Inferior parietal cortex (tissue), 1 donor: ENCODE measurements around the gene KDELR3.

Experiments
- DNase-seq: peaks from one replicate; pipeline ENCODE4 v3.0.0-alpha.2; 2016; ENCODE audit errors: extremely low spot score

The KDELR3 gene

DNA sequence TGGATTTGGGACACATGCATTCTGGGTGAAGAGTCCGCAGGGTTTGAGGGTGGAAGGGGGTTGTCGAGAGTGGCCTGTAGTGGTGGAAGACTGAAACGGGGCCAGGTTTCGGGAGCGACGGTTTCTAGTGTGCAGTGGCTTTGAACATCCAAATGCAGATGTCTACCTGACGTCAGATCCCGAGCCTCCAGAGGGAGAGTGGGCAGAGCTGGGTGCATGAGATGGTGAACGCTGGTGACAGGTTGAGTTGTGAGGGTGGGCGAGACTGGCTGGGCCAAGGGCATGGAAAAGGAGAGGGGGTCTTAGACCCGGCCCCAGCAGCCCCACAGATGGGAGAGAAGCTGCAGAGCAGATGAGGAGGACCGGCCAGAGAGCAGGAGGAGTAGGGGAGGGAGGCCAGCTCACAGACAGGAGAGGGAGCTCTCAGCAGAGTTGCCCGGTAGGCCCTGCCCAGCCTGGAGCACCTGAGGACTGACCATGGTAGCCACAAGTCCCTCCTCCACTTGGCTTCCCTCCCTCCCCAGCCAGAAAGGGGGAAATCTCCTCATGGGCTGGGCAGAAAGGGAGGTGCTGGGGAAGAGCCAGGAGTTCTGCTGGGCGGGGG is 27.0 kb upstream of the KDELR3 start:
- DNase-seq: no peak

DNA sequence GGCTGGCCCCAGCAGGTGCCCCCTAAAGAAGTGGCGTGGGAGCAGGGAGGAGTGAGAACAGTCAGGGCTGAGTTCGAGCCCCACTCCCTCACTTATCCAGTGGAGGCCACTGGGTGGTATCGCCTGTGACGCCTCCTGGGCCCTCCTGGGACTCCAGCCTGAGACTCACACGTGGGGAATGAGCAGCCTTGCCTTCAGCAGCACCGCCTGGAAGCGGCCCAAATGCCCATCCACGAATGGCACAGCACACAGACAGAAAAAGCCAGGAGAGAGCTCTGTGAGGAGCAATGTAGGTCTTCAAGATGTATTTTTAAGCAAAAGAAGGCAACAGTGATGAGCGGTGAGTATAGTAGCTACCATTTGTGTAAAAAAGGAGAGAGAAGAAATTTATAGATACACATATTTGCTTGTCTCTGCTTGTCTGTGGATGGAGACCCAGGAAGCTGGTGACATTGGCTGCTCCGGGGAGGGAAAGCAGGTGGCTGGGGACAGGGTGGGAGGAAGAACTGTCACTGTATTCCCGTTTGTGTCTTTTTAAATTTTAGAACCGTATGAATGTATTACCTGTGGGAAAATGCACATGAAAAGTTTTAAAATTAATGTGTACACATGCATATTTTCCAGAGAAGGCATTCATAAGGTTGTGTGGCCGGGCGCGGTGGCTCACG is 26.1 kb upstream of the KDELR3 start:
- no peak for DNase-seq

DNA sequence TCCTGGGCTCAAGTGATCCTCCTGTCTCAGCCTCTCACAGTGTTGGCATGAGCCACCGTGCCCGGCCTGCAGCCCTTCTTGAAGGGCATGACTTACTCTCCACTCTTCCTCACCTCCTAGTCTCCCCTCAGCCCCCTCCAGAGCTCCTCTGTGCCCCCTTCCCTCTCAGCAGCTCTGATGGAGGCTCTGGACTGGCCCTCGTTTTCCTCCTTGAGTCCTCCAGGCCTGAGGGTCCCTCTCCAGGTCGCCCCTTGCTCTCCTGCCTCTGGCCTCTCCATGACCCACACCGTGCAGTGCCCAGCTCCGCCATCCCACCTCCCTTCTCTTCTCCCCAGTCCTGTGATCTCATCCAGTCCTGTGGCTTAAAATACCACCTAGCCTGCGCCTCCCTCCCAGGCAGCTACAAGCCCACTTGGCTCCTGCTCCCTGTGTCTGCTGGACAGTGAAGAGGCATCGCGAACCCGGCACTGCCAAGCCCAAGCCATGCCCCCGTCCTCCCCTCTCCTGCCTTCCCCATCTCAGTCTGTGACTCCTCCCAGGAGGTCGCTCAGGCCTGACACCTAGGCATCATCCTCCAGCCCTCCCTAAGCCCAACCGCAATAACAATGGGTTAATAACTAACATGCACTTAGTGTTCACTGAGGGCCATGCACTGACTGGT is 24.8 kb upstream of the KDELR3 start:
- no peak for DNase-seq

GRCh38 chr22:38443628-38444521 is 24.0 kb upstream of the KDELR3 start:
- DNase-seq: no peak

DNA sequence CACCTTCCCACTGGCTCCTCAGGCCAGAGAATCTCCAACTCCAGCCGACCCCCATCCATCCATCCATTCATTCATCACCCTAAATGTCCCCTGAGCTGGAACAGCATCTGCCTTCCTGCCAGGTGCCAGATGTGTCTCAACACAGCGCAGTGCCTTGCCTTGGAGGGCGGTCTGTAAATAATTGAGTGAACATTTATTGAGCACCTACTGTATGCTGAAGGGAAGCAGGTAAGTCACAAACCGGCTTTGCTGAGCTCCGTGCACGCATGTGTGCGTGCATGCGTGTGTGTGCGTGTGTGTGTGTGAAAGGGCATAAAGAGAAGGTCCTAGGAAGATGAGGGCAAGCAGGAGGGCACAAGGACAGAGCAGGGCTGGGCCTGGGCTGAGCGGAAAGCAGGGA is 23.1 kb upstream of the KDELR3 start:
- no peak for DNase-seq

GRCh38 chr22:38446018-38446601 is 21.8 kb upstream of the KDELR3 start:
- no peak for DNase-seq

GRCh38 chr22:38448945-38449745 is 18.8 kb upstream of the KDELR3 start:
- DNase-seq: no peak

GRCh38 chr22:38449776-38450175 is 18.1 kb upstream of the KDELR3 start:
- no peak for DNase-seq

GRCh38 chr22:38450234-38450797 is 17.6 kb upstream of the KDELR3 start:
- DNase-seq: no peak

GRCh38 chr22:38451404-38451803 is 16.5 kb upstream of the KDELR3 start:
- no peak for DNase-seq

DNA sequence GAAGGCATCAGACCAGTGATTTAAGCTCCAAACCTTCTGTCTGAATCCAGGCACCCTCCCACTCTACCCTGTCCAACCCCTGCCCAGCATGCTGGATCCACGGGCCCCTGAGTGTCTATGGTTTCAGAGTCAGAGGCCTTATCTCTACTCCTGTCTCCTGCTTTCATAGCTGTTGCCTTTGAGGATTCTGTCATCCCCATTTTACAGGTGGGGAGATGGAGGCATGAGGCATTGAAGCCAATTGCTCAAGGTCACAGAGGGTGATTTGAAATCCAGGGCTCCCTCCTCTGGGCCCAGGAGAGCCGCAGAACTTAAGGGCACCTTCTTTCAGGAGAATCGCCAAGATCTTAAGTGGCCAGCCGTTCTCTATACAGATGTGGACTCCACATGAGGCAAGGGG is 16.0 kb upstream of the KDELR3 start:
- DNase-seq: no peak

DNA sequence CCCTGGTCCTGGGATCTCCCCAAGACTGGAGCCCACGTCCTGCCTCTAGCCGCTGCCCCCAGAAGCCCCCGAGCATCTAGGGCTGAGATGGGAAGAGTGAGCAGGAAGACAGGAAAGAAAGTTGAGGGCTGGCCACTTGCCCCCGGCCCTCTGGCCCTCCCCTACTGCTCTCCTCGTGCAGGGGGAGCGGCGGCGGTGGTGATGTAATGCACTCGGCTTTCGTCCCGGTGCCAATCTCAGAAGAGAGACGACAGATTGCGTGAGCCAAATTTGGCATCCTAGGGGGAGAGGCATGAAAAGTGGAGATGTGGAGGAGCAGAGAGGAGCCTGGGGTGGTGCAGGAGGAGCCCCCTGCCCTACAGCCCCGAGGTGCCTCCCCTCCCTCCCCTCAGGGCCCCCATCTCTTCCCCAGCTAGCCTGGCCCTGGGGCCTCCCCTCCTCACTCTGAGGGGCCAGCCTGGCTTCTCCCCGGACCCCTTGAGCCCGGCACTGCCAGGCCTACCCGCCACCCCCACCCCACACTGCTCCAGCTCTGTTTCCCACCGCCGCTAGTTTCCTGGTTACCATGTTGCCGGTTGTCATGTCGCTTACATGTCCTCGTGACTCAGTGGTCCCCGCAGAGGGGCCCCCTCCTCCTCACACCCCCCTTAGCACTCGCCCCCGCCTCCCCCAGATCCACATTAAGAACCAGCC is 15.4 kb upstream of the KDELR3 start:
- DNase-seq: peak; percentile 72

GRCh38 chr22:38453066-38453672 is 14.7 kb upstream of the KDELR3 start:
- DNase-seq: no peak

- no peak for DNase-seq
Measured at GRCh38 chr22:38453996-38454352, 13.9 kb upstream of the KDELR3 start.

DNA sequence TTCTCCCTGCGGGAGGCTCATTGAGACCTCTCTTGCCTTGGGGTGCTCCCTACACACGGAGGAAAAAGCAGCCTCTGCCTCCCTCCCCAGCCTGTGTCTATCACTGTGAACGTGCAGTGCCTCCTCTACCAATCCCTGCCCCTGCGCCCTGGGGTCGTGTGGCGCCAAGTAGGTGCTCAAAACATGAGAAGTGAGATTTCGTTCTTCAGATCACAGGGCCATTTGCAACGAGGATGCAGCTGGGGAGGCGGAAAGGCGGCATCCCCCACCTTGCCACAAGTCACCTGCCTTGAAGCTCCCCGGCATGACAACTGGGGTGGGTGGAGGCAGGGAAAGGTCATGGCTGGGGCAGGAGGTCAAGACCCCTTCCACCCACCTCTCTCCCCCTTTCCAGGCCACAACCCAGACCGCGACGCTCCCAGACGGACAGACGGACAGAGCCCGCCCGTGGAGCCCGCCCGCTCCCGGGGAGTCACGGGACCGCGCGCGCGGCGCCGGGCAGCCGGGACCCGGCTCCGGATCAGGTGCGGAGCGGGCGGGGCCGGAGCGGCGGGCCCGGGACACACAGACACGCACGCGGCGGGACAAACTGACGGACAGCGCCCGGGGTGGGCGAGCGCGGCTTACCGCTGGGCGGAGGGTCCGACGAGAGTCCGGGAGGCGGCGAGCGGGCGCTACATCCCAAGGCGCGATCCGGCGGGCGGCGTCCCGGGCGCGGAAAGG is 13.4 kb upstream of the KDELR3 start:
- DNase-seq: no peak

DNA sequence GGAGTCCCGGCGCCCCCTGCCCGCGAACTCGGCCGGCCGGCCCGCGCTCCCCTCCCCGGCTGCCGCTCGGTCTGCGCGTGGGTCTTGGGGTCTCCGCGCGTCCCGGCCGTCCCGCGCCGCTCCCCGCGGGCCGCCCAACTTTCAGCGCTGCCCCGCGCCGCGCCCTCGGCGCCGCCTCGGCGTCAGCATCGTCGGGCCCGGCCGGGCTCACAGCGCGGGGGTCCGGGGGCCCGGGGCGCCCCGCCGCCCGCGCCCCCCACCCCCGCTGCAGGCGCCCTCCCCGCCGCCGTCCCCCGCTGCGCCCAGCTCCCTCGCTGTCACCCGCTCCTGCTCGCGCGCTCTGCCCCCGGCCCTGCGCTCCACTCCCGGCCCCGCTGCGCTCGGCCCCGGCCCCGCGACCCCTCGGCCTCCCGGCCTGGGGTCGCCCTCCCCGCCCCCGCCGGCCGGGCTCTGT is 12.8 kb upstream of the KDELR3 start, which contains the start of gene KCNJ4:
Gene KCNJ4, minus strand, starts transcription at position 124 of the 454 bp plus-strand sequence. CDS start 27,067 bp downstream, outside the sequence.
- DNase-seq: no peak

DNA sequence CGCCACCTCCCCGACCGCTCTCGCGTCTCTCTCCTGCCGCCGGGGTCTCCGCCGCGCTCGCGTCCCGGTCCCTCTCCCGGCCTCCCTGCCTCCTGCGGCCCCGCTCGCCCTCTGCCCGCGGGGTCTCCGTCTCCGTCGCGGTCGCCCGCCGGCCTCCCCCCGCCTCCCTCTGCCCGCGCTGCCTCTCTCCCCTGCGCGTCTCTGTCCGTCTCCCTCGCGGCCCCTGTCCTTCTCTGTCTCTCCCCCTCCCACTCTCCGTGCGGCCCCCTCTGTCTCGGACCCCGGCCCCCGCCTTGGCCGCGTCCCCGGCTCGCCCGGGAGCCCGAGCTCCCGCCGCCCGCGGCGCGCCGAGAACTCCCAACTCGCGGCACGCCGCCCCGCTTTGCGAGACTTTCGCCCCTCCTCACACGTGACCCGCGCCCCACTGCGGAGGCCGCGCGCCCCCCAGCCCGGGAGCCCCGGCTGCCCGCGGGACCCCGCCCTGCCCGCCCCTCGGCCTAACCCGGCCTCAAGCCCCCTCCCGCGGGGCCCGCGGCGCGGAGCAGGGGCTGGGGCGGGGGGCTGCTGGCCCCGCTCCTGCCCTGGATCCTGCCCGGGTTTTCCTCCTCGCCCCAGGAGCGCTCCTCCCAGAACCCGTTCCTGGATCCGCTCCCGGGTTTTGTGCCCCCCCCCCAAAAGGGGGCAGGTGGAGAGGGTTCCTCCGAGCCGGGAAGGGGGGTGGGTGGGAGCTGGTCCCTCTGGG is 12.2 kb upstream of the KDELR3 start:
- DNase-seq: no peak

DNA sequence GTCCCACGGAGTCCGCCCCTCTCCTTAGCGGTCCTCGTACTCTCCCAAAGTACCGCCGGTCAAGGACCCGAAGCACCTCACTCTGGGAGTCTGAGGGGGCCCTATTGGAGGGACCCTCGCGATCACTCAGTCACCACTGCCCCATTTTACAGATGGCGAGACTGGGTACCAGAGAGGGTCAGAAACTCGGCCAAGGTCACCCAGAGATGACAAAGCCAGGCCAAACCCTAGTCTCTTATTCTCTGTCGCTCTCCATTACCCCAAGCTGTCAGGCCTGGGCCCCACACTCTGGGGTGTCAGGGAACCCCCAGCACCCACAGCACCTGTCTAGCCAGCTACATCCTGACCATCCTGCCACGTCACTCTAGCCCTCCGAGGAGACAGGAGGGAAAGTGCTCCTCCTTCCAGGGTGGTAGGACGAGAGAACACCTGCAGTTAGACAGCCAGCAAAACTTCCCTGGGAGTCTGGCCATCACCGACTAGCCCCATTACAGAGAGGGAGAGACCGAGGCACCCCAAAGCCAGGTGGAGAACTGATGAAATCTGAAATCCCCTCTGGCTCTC is 11.5 kb upstream of the KDELR3 start:
- DNase-seq: no peak
